ENCODE data around the gene CFAP74.
A peak's percentile ranks its signal among the peaks of the same experiment; 100 is the strongest.
"Not testable (repeated sequence)": the region's sequence is repeated elsewhere in the genome, so short reads cannot be mapped to it uniquely, and the experiment has no call there.

CFAP74 gene

GRCh38 chr1:1945782-1946393 is 57.7 kb downstream of the CFAP74 start:
- DNase-seq (ENCODE audit: low spot score) = no peak

- peak; percentile 57 for DNase-seq (ENCODE audit: low spot score)
Measured at GRCh38 chr1:1943834-1944570, 59.6 kb downstream of the CFAP74 start.

- no peak for DNase-seq (ENCODE audit: low spot score)
Measured at GRCh38 chr1:1942753-1943656, 60.6 kb downstream of the CFAP74 start.

GRCh38 chr1:1941868-1942752 is 61.5 kb downstream of the CFAP74 start:
- no peak for DNase-seq (ENCODE audit: low spot score)

- no peak for DNase-seq (ENCODE audit: low spot score)
Measured at GRCh38 chr1:1941211-1941841, 62.3 kb downstream of the CFAP74 start.

GRCh38 chr1:1940123-1940425 is 63.5 kb downstream of the CFAP74 start:
- DNase-seq (ENCODE audit: low spot score) = no peak

- DNase-seq (ENCODE audit: low spot score) = no peak
Measured at GRCh38 chr1:1939296-1940122, 64.1 kb downstream of the CFAP74 start.

- DNase-seq (ENCODE audit: low spot score) = no peak
Measured at GRCh38 chr1:1938613-1939295, 64.8 kb downstream of the CFAP74 start.

- DNase-seq (ENCODE audit: low spot score) = no peak
Measured at GRCh38 chr1:1938276-1938573, 65.4 kb downstream of the CFAP74 start.

GRCh38 chr1:1937549-1938275 is 65.9 kb downstream of the CFAP74 start:
- DNase-seq (ENCODE audit: low spot score) = no peak

GRCh38 chr1:1937061-1937460 is 66.5 kb downstream of the CFAP74 start:
- no peak for DNase-seq (ENCODE audit: low spot score)

- DNase-seq (ENCODE audit: low spot score) = not testable (repeated sequence)
Measured at GRCh38 chr1:1934848-1935247, 68.7 kb downstream of the CFAP74 start.

- no peak for DNase-seq (ENCODE audit: low spot score)
Measured at GRCh38 chr1:1929639-1930545, 73.7 kb downstream of the CFAP74 start.

GRCh38 chr1:1929102-1929638 is 74.4 kb downstream of the CFAP74 start:
- DNase-seq (ENCODE audit: low spot score) = no peak

GRCh38 chr1:1928231-1929101 is 75.1 kb downstream of the CFAP74 start:
- no peak for DNase-seq (ENCODE audit: low spot score)

- DNase-seq (ENCODE audit: low spot score) = no peak
Measured at GRCh38 chr1:1927751-1928150, 75.8 kb downstream of the CFAP74 start.
